ENCODE measurements around the gene UBE2F. TPM values are rescaled to one million over a fixed set of nuclear protein-coding genes. Genes with fewer than 3 reads are reported as not detected.

The UBE2F gene
- total and polyA plus RNA-seq, 9 of the 15 experiments (the other 6 are each of a cell fraction or from before 2014, with no cell fraction given), result 18.1 to 88.1 (median 53.0) TPM

DNA sequence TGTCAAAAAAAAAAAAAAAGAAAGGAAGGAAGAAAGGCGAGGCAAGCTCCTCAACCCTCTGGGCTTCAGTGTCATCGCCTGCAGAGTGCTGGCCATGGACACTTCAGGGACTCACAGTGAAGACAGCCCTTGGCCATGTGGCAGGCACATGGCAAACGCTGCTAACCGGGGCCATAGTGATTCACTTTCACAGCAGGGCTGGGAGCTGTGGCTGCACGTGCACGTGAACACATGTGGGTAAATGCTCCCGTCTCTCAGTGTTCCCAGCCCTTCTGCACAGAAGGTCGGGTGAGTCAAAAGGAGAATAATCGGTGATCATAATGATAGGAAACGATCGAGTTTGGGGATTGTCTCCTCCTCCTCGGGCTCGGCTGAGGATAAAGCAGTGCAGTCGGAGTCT, 46.1 kb upstream of the UBE2F start:
- Histone ChIP-seq H3K27ac (ENCODE audit: extremely low read depth, low read depth, low read length) (no peak overlapping the region), H4K20me1 (replicated peaks; ENCODE audit: control insufficient read depth, insufficient read depth, low read length) (no peaks in the 10 kb centered on the region), H2AFZ (ENCODE audit: low read depth, low read length) (peak overlapping the region; percentile 77), H3K36me3 (ENCODE audit: control insufficient read depth, insufficient read depth, low read length) (no peaks in the 10 kb centered on the region), H3K9me3 (replicated peaks; ENCODE audit: control insufficient read depth, insufficient read depth, low read depth, low read length) (no peaks in the 10 kb centered on the region), H3K4me2 (ENCODE audit: insufficient read depth, low read length) (no peak overlapping the region), H3K9me1 (ENCODE audit: control insufficient read depth, insufficient read depth, low read length) (no peaks in the 10 kb centered on the region), H3K4me1 (replicated peaks in 1 of 2; ENCODE audit: control insufficient read depth in 2 of 2, insufficient read depth in 2 of 2, low read length in 2 of 2) (peaks cover 7 to 12% of the 10 kb centered on the region in 2 experiments; a peak in 4 of 5 replicates), H3K4me3 (no peak overlapping the region), H3K27me3 (ENCODE audit: control insufficient read depth in 2 of 2, insufficient read depth in 2 of 2, low read length in 2 of 2) (no peaks in the 10 kb centered on the region), H3K9ac (ENCODE audit: insufficient read depth in 1 of 2, low read depth in 2 of 2, low read length in 2 of 2) (peak overlapping the region in 1 of 2 experiments; percentile 61; a peak in 1 of 4 replicates), H3K79me2 (ENCODE audit: control insufficient read depth, insufficient read depth, low read length) (no peaks in the 10 kb centered on the region)
- ATAC-seq (no peak), FAIRE-seq (peak; percentile 32), DNase-seq (ENCODE audit: extremely low read depth in 1 of 4, low spot score in 3 of 4) (no peak)
- WGBS (ENCODE audit: insufficient coverage, low coverage, missing lambda C conversion rate), result 53% methylated on average over 8 of the region's 14 CpGs
- BruUV-seq (replicated peaks), result no TSS peak
- in situ Hi-C loops (cut with MboI) (no loop called here), intact Hi-C loops (cut with micrococcal nuclease) (loop anchor here (5.0 to 10.0 kb wide), 2 partner anchors 104 to 187 kb away; no protein-coding TSS in a partner anchor)
- ChIA-PET CTCF (ENCODE audit: low intra/inter-chr PET ratio) (no interaction called here), POLR2A (no interaction called here)
- TF ChIP-seq BHLHE40 (IDR thresholded peaks at IDR 0.05; ENCODE audit: low read length) (peak; percentile 47), TOE1 (IDR thresholded peaks at IDR 0.05; ENCODE audit: borderline replicate concordance) (no peak), TOE1 (CRISPR knock-in tag; IDR thresholded peaks at IDR 0.05; ENCODE audit: borderline replicate concordance, low read depth) (no peak)
- TF ChIP-seq, protein P1, sequence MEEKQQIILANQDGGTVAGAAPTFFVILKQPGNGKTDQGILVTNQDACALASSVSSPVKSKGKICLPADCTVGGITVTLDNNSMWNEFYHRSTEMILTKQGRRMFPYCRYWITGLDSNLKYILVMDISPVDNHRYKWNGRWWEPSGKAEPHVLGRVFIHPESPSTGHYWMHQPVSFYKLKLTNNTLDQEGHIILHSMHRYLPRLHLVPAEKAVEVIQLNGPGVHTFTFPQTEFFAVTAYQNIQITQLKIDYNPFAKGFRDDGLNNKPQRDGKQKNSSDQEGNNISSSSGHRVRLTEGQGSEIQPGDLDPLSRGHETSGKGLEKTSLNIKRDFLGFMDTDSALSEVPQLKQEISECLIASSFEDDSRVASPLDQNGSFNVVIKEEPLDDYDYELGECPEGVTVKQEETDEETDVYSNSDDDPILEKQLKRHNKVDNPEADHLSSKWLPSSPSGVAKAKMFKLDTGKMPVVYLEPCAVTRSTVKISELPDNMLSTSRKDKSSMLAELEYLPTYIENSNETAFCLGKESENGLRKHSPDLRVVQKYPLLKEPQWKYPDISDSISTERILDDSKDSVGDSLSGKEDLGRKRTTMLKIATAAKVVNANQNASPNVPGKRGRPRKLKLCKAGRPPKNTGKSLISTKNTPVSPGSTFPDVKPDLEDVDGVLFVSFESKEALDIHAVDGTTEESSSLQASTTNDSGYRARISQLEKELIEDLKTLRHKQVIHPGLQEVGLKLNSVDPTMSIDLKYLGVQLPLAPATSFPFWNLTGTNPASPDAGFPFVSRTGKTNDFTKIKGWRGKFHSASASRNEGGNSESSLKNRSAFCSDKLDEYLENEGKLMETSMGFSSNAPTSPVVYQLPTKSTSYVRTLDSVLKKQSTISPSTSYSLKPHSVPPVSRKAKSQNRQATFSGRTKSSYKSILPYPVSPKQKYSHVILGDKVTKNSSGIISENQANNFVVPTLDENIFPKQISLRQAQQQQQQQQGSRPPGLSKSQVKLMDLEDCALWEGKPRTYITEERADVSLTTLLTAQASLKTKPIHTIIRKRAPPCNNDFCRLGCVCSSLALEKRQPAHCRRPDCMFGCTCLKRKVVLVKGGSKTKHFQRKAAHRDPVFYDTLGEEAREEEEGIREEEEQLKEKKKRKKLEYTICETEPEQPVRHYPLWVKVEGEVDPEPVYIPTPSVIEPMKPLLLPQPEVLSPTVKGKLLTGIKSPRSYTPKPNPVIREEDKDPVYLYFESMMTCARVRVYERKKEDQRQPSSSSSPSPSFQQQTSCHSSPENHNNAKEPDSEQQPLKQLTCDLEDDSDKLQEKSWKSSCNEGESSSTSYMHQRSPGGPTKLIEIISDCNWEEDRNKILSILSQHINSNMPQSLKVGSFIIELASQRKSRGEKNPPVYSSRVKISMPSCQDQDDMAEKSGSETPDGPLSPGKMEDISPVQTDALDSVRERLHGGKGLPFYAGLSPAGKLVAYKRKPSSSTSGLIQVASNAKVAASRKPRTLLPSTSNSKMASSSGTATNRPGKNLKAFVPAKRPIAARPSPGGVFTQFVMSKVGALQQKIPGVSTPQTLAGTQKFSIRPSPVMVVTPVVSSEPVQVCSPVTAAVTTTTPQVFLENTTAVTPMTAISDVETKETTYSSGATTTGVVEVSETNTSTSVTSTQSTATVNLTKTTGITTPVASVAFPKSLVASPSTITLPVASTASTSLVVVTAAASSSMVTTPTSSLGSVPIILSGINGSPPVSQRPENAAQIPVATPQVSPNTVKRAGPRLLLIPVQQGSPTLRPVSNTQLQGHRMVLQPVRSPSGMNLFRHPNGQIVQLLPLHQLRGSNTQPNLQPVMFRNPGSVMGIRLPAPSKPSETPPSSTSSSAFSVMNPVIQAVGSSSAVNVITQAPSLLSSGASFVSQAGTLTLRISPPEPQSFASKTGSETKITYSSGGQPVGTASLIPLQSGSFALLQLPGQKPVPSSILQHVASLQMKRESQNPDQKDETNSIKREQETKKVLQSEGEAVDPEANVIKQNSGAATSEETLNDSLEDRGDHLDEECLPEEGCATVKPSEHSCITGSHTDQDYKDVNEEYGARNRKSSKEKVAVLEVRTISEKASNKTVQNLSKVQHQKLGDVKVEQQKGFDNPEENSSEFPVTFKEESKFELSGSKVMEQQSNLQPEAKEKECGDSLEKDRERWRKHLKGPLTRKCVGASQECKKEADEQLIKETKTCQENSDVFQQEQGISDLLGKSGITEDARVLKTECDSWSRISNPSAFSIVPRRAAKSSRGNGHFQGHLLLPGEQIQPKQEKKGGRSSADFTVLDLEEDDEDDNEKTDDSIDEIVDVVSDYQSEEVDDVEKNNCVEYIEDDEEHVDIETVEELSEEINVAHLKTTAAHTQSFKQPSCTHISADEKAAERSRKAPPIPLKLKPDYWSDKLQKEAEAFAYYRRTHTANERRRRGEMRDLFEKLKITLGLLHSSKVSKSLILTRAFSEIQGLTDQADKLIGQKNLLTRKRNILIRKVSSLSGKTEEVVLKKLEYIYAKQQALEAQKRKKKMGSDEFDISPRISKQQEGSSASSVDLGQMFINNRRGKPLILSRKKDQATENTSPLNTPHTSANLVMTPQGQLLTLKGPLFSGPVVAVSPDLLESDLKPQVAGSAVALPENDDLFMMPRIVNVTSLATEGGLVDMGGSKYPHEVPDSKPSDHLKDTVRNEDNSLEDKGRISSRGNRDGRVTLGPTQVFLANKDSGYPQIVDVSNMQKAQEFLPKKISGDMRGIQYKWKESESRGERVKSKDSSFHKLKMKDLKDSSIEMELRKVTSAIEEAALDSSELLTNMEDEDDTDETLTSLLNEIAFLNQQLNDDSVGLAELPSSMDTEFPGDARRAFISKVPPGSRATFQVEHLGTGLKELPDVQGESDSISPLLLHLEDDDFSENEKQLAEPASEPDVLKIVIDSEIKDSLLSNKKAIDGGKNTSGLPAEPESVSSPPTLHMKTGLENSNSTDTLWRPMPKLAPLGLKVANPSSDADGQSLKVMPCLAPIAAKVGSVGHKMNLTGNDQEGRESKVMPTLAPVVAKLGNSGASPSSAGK (IDR thresholded peaks at IDR 0.05), result peak; percentile 85

Measured in K562 (cell line).